OCI-LY1 (cell line): ENCODE data around the gene RFX5.

Source experiments
- CTCF ChIP-seq: fragments of 200-600 bp; sonication (generic), shearing (Covaris generic); IDR thresholded peaks from 2 replicates; pipeline ENCODE4 v1.5.1; 2017; ENCODE audit warnings: mild to moderate bottlenecking, antibody characterized with exemption, low read length, moderate library complexity, mixed read lengths
- EZH2 ChIP-seq: fragments of 200-600 bp; sonication (generic), shearing (Covaris generic); IDR thresholded peaks from 2 replicates; pipeline ENCODE4 v1.8.0; 2017; ENCODE audit warnings: borderline replicate concordance, mixed run types, mild to moderate bottlenecking, antibody characterized with exemption, low read length, moderate library complexity, mixed read lengths

GRCh38 chr1:151327903-151328674, 19.0 kb downstream of the RFX5 start:
- no peak for TF ChIP-seq CTCF
- TF ChIP-seq EZH2 = no peak
